ENCODE results near the gene EGR1. TPM values are rescaled to one million over a fixed set of nuclear protein-coding genes. Genes with fewer than 3 reads are reported as not detected.

EGR1 gene
- total RNA-seq (10 to 100 TPM in 1 of 5 donors, 1 to 10 TPM in 4; 6.8 to 13.8 (median 8.0) TPM), total RNA-seq (0.47 to 1,466 (median 59.2) reads per million in 29 experiments)
- total RNA-seq (2013), result 14.8 TPM

DNA sequence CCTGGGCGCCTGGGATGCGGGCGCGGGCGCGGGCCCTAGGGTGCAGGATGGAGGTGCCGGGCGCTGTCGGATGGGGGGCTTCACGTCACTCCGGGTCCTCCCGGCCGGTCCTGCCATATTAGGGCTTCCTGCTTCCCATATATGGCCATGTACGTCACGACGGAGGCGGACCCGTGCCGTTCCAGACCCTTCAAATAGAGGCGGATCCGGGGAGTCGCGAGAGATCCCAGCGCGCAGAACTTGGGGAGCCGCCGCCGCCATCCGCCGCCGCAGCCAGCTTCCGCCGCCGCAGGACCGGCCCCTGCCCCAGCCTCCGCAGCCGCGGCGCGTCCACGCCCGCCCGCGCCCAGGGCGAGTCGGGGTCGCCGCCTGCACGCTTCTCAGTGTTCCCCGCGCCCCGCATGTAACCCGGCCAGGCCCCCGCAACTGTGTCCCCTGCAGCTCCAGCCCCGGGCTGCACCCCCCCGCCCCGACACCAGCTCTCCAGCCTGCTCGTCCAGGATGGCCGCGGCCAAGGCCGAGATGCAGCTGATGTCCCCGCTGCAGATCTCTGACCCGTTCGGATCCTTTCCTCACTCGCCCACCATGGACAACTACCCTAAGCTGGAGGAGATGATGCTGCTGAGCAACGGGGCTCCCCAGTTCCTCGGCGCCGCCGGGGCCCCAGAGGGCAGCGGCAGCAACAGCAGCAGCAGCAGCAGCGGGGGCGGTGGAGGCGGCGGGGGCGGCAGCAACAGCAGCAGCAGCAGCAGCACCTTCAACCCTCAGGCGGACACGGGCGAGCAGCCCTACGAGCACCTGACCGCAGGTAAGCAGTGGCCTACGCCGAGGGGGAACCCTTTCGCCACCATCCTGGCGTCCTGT lies at the start of gene EGR1:
Gene EGR1, plus strand, starts transcription at position 219 of the 864 bp plus-strand sequence. Its CDS starts 283 bp downstream, at position 502.
- Mint-ChIP-seq H3K9me3 (no peaks in the 10 kb centered on the region), H3K27ac (peak within 1 kb of the TSS; percentile 85 to 90), H3K27me3 (no peaks in the 10 kb centered on the region), H3K36me3 (peaks cover 9% of the 10 kb centered on the region), H3K4me3 (peak within 1 kb of the TSS; percentile 82 to 88 (median 83)), H3K4me1 (peaks cover 32 to 38% (median 35%) of the 10 kb centered on the region in 3 donors)
- peak; percentile 88 to 97 (median 92) for DNase-seq
- no peaks in the 10 kb centered on the region for H3K9me3 ChIP-seq
- peaks cover 0 to 3% of the 10 kb centered on the region in 2 donors for H3K36me3 ChIP-seq (ENCODE audit: control insufficient read depth in 2 of 2, extremely low read depth in 1 of 2, insufficient read depth in 1 of 2, low read length in 1 of 2)
- ChIA-PET POLR2A (interaction anchor here (0.5 to 1.9 kb wide), 10 partner anchors 17 to 248 kb away, joined by 3 to 12 read pairs (median 5); partner anchors contain the start of gene ETF1 (in 2 of the 2)), CTCF (interaction anchor here (0.6 to 2.6 kb wide), 16 partner anchors 10 to 1300 kb away, joined by 3 to 19 read pairs (median 4); partner anchors contain the start of genes BRD8 (in 1 of the 2), ETF1 (in 1 of the 2), KDM3B (in 1 of the 2) and REEP2 (in 1 of the 2))
- peaks cover 0 to 6% of the 10 kb centered on the region in 2 experiments for H3K27me3 ChIP-seq (replicated peaks in 1 of 2; ENCODE audit: control insufficient read depth in 2 of 2, extremely low read depth in 1 of 2, insufficient read depth in 2 of 2, low read length in 1 of 2)
- H3K27ac ChIP-seq (ENCODE audit: low read length), result peak within 1 kb of the TSS; percentile 99
- H3K4me3 ChIP-seq (ENCODE audit: control insufficient read depth in 1 of 2, extremely low read depth in 1 of 2, low read length in 1 of 2), result peak within 1 kb of the TSS; percentile 88 to 96
- peaks cover 13 to 47% of the 10 kb centered on the region in 2 experiments for H3K4me1 ChIP-seq (ENCODE audit: control insufficient read depth in 1 of 2, extremely low read depth in 1 of 2, insufficient read depth in 2 of 2, low read length in 2 of 2)
- ATAC-seq (replicated peaks in 1 of 4), result peak; percentile 71 to 73 (median 72)
- WGBS (ENCODE audit: insufficient coverage), result under 1% methylated on average over 85 of the region's 85 CpGs

DNA sequence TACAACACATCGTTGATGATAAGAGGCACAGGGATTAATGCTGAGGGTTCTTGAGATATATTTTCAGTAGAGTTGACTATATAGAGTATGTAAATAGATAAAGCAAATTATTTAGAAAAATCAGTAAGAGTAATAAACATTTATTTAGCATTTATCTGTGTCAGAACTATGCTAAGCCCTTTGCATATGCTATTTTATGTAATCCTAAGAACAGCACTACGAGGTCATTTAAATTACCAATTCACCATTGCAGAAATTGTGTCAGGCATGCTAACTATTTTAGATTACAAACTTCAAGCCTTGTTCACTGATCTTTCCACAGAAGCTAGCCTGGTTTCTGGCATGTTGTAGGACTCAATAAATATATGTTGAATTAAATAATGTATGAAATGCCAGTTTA lies 46.8 kb upstream of the EGR1 start:
- no peaks in the 10 kb centered on the region for H3K27me3 Mint-ChIP-seq
- H3K36me3 Mint-ChIP-seq, result peaks cover 50% of the 10 kb centered on the region
- no peak overlapping the region for H3K27ac ChIP-seq (ENCODE audit: low read length)
- H3K9me3 ChIP-seq, result no peaks in the 10 kb centered on the region
- no peaks in the 10 kb centered on the region for H3K4me1 Mint-ChIP-seq
- DNase-seq (no peak), ATAC-seq (replicated peaks in 1 of 4) (no peak)
- no peaks in the 10 kb centered on the region for H3K27me3 ChIP-seq (replicated peaks in 1 of 2; ENCODE audit: control insufficient read depth in 2 of 2, extremely low read depth in 1 of 2, insufficient read depth in 2 of 2, low read length in 1 of 2)
- peaks cover 12 to 78% of the 10 kb centered on the region in 2 donors for H3K36me3 ChIP-seq (ENCODE audit: control insufficient read depth in 2 of 2, extremely low read depth in 1 of 2, insufficient read depth in 1 of 2, low read length in 1 of 2)
- no peak overlapping the region for H3K27ac Mint-ChIP-seq
- WGBS (ENCODE audit: insufficient coverage), result no CpG with 5 or more reads among the region's 2 CpGs
- H3K9me3 Mint-ChIP-seq, result no peaks in the 10 kb centered on the region
- H3K4me3 ChIP-seq (ENCODE audit: control insufficient read depth in 1 of 2, extremely low read depth in 1 of 2, low read length in 1 of 2), result no peak overlapping the region
- H3K4me3 Mint-ChIP-seq, result no peak overlapping the region
- H3K4me1 ChIP-seq (ENCODE audit: control insufficient read depth in 1 of 2, extremely low read depth in 1 of 2, insufficient read depth in 2 of 2, low read length in 2 of 2), result no peaks in the 10 kb centered on the region
- CTCF ChIA-PET, result interaction anchor here in 1 of 2 donors (0.5 kb wide), 1 partner anchor 801 kb away, joined by 3 read pairs; no protein-coding TSS in a partner anchor
- POLR2A ChIA-PET, result no interaction called here

DNA sequence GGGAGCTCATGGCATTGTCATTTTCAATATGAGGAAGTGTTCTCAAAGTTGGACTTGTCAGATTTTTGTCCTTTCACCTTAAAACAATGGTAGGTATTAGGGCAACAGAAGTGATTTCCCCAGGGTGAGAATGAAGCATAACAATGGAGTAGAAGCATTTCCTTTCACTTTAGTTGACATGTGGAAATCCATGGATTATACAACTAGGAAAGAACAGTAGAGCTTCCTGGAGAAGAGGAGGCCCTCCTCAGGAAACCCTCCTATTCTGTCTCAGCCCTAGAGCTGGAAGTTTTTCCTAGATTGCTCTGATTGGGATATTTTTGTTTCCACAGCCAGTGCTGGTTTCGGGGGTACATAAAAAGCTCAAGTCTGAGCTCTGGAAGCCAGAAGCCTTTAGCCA lies 40.2 kb upstream of the EGR1 start:
- no peak overlapping the region for H3K27ac Mint-ChIP-seq

DNA sequence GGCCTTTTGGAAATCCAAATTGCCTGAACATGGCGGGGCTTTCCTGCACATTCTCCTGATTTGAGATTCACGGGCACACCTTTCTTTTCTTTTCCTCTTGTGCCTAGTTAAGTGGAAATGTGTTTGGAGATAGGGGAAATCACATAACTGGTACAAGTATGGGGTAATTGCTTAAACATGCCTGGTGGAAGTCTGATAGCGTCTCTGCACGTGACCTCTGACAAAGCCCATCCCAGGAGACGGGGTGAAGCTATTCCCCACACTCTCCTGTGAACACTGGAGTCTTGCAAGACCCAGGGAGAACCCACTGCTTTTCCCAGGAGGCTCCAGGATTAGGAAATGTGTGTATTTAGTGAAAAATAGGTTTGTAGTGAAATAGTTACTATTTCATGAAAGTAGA lies 29.3 kb upstream of the EGR1 start:
- Mint-ChIP-seq H3K27ac (no peak overlapping the region), H3K36me3 (peaks cover 32% of the 10 kb centered on the region), H3K4me3 (no peak overlapping the region), H3K27me3 (peaks cover 0 to 6% of the 10 kb centered on the region in 2 donors), H3K4me1 (peaks cover 16 to 22% (median 18%) of the 10 kb centered on the region in 3 donors), H3K9me3 (no peaks in the 10 kb centered on the region)
- H3K27ac ChIP-seq (ENCODE audit: low read length), result no peak overlapping the region
- no peak overlapping the region for H3K4me3 ChIP-seq (ENCODE audit: control insufficient read depth in 1 of 2, extremely low read depth in 1 of 2, low read length in 1 of 2)
- ChIA-PET POLR2A (no interaction called here), CTCF (no interaction called here)
- H3K27me3 ChIP-seq (replicated peaks in 1 of 2; ENCODE audit: control insufficient read depth in 2 of 2, extremely low read depth in 1 of 2, insufficient read depth in 2 of 2, low read length in 1 of 2), result peaks cover 0 to 13% of the 10 kb centered on the region in 2 experiments
- WGBS (ENCODE audit: insufficient coverage), result no CpG with 5 or more reads among the region's 5 CpGs
- ATAC-seq (replicated peaks in 1 of 4) (no peak), DNase-seq (no peak)
- peaks cover 7 to 48% of the 10 kb centered on the region in 2 donors for H3K36me3 ChIP-seq (ENCODE audit: control insufficient read depth in 2 of 2, extremely low read depth in 1 of 2, insufficient read depth in 1 of 2, low read length in 1 of 2)
- peaks cover 0 to 16% of the 10 kb centered on the region in 2 experiments for H3K4me1 ChIP-seq (ENCODE audit: control insufficient read depth in 1 of 2, extremely low read depth in 1 of 2, insufficient read depth in 2 of 2, low read length in 2 of 2)
- H3K9me3 ChIP-seq, result no peaks in the 10 kb centered on the region

More for the DNA sequence above, 40.2 kb upstream of the EGR1 start:
- H3K27ac ChIP-seq (ENCODE audit: low read length), result no peak overlapping the region
- H3K4me3 ChIP-seq (ENCODE audit: control insufficient read depth in 1 of 2, extremely low read depth in 1 of 2, low read length in 1 of 2), result no peak overlapping the region
- Mint-ChIP-seq H3K36me3 (peaks cover 69% of the 10 kb centered on the region), H3K27me3 (no peaks in the 10 kb centered on the region), H3K9me3 (no peaks in the 10 kb centered on the region), H3K4me1 (no peaks in the 10 kb centered on the region), H3K4me3 (no peak overlapping the region)
- no peaks in the 10 kb centered on the region for H3K9me3 ChIP-seq
- CTCF ChIA-PET, result interaction anchor here in 1 of 2 donors (1.4 kb wide), 1 partner anchor 17 kb away, joined by 4 read pairs; no protein-coding TSS in a partner anchor
- no peaks in the 10 kb centered on the region for H3K4me1 ChIP-seq (ENCODE audit: control insufficient read depth in 1 of 2, extremely low read depth in 1 of 2, insufficient read depth in 2 of 2, low read length in 2 of 2)
- WGBS (ENCODE audit: insufficient coverage), result no CpG with 5 or more reads among the region's 1 CpG
- POLR2A ChIA-PET, result interaction anchor here in 1 of 2 donors (0.9 kb wide), 1 partner anchor 14 kb away, joined by 3 read pairs; the partner anchor contains the start of gene REEP2
- no peaks in the 10 kb centered on the region for H3K27me3 ChIP-seq (replicated peaks in 1 of 2; ENCODE audit: control insufficient read depth in 2 of 2, extremely low read depth in 1 of 2, insufficient read depth in 2 of 2, low read length in 1 of 2)
- H3K36me3 ChIP-seq (ENCODE audit: control insufficient read depth in 2 of 2, extremely low read depth in 1 of 2, insufficient read depth in 1 of 2, low read length in 1 of 2), result peaks cover 17 to 84% of the 10 kb centered on the region in 2 donors
- DNase-seq, result no peak
- ATAC-seq (replicated peaks in 1 of 4), result no peak

DNA sequence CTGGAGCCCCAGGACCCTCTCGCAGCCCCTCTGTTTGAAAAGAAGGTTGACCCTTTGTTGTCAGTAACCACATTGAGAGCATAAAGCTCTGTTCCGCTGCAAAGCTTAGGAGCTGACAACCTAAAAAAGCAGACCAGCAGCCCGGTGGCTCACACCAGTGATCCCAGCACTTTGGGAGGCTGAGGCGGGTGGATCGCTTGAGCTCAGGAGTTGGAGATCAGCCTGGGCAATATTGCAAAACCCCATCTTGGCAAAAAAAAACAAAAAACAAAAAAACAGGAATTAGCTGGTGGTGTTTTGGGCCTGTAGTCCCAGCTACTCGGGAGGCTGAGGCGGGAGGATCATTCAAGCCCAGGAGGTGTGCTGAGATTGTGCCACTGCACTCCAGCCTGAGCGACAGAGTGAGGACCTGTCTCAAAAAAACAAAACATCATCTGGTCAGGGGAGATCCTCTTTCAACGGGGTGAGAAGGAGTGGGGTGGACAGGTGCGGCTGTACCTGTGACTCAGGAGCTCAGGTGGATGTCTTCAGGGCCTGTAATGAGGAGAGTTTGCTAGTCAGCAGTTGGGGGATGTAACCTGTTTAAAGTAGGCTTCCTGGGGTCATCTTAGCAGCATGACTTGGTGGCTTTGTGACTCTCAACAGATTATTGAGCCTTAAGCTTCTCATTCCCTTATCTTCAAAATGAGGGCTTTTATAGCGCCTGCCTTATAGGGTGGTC lies 27.1 kb upstream of the EGR1 start:
- Mint-ChIP-seq H3K27me3 (peaks cover 0 to 6% of the 10 kb centered on the region in 2 donors), H3K9me3 (no peaks in the 10 kb centered on the region), H3K36me3 (peaks cover 21% of the 10 kb centered on the region), H3K27ac (peak overlapping the region in 1 of 2 donors; percentile 0), H3K4me1 (peaks cover 16 to 22% (median 18%) of the 10 kb centered on the region in 3 donors), H3K4me3 (peak overlapping the region; percentile 75 to 80 (median 76))
- Histone ChIP-seq H3K4me1 (ENCODE audit: control insufficient read depth in 1 of 2, extremely low read depth in 1 of 2, insufficient read depth in 2 of 2, low read length in 2 of 2) (peaks cover 0 to 16% of the 10 kb centered on the region in 2 experiments), H3K27me3 (replicated peaks in 1 of 2; ENCODE audit: control insufficient read depth in 2 of 2, extremely low read depth in 1 of 2, insufficient read depth in 2 of 2, low read length in 1 of 2) (peaks cover 0 to 13% of the 10 kb centered on the region in 2 experiments), H3K27ac (ENCODE audit: low read length) (peak overlapping the region; percentile 4), H3K4me3 (ENCODE audit: control insufficient read depth in 1 of 2, extremely low read depth in 1 of 2, low read length in 1 of 2) (peak overlapping the region; percentile 41 to 60), H3K36me3 (ENCODE audit: control insufficient read depth in 2 of 2, extremely low read depth in 1 of 2, insufficient read depth in 1 of 2, low read length in 1 of 2) (peaks cover 7 to 32% of the 10 kb centered on the region in 2 donors), H3K9me3 (no peaks in the 10 kb centered on the region)
- POLR2A ChIA-PET, result interaction anchor here in 1 of 2 donors (0.5 to 1.0 kb wide), 3 partner anchors 13 to 384 kb away, joined by 3 read pairs; partner anchors contain the start of gene ETF1
- WGBS (ENCODE audit: insufficient coverage), result 87% methylated on average over 5 of the region's 11 CpGs
- CTCF ChIA-PET, result interaction anchor here (0.5 to 1.2 kb wide), 6 partner anchors 11 to 208 kb away, joined by 3 to 8 read pairs (median 4); partner anchors contain the start of gene EGR1 (in 1 of the 2)
- DNase-seq (no peak), ATAC-seq (replicated peaks in 1 of 4) (peak in 3 of 4 experiments; percentile 3 to 16 (median 15))
